GM18505 (cell line): ENCODE measurements around the gene SCGB1D4.
A peak's percentile ranks its signal among the peaks of the same experiment; 100 is the strongest.

Experiments
- ATAC-seq: cut with Tn5 transposase; IDR thresholded peaks from one replicate; pipeline ENCODE4 v1.9.1; 2021; ENCODE audit not compliant: unreplicated experiment
- POLR2A ChIP-seq: IDR thresholded peaks from 4 replicates; pipeline ENCODE4 v1.6.1; 2011; ENCODE audit warnings: borderline replicate concordance; ENCODE audit not compliant: insufficient read depth, insufficient read length; ENCODE audit errors: extremely low read depth

The SCGB1D4 gene

GRCh38 chr11:62324731-62325556, 26.1 kb upstream of the SCGB1D4 start:
- TF ChIP-seq POLR2A: no peak
- peak; percentile 55 for ATAC-seq

GRCh38 chr11:62322524-62322923, 23.6 kb upstream of the SCGB1D4 start:
- no peak for TF ChIP-seq POLR2A
- ATAC-seq: no peak

- TF ChIP-seq POLR2A: no peak
- ATAC-seq: no peak
Measured at GRCh38 chr11:62315431-62315830, 16.6 kb upstream of the SCGB1D4 start.

- ATAC-seq: no peak
- TF ChIP-seq POLR2A: no peak
Measured at GRCh38 chr11:62309991-62310390, 11.1 kb upstream of the SCGB1D4 start.

- no peak for ATAC-seq
- no peak for TF ChIP-seq POLR2A
Measured at GRCh38 chr11:62307950-62308349, 9.1 kb upstream of the SCGB1D4 start.

- TF ChIP-seq POLR2A: no peak
- ATAC-seq: no peak
Measured at GRCh38 chr11:62306227-62306626, 7.4 kb upstream of the SCGB1D4 start.

GRCh38 chr11:62295504-62295903, 3.4 kb downstream of the SCGB1D4 start:
- TF ChIP-seq POLR2A: no peak
- ATAC-seq: no peak

- no peak for TF ChIP-seq POLR2A
Measured at GRCh38 chr11:62280452-62280851, 18.4 kb downstream of the SCGB1D4 start.

GRCh38 chr11:62273789-62274275, 25.0 kb downstream of the SCGB1D4 start:
- TF ChIP-seq POLR2A: no peak
- no peak for ATAC-seq

More at GRCh38 chr11:62280452-62280851, 18.4 kb downstream of the SCGB1D4 start:
- no peak for ATAC-seq

GRCh38 chr11:62273284-62273683, 25.6 kb downstream of the SCGB1D4 start:
- ATAC-seq: no peak

GRCh38 chr11:62269654-62270278, 29.1 kb downstream of the SCGB1D4 start, which contains the start of gene SCGB2A2:
Gene SCGB2A2 (plus strand): TSS chr11:62270158. CDS start chr11:62270217, 59 bp downstream.
- no peak for TF ChIP-seq POLR2A
- no peak for ATAC-seq

More at GRCh38 chr11:62273284-62273683, 25.6 kb downstream of the SCGB1D4 start:
- TF ChIP-seq POLR2A: no peak

GRCh38 chr11:62267576-62267975, 31.3 kb downstream of the SCGB1D4 start:
- no peak for ATAC-seq
- TF ChIP-seq POLR2A: no peak

GRCh38 chr11:62267050-62267449, 31.8 kb downstream of the SCGB1D4 start:
- ATAC-seq: no peak
- TF ChIP-seq POLR2A: no peak

- no peak for ATAC-seq
- TF ChIP-seq POLR2A: no peak
Measured at GRCh38 chr11:62266558-62266957, 32.3 kb downstream of the SCGB1D4 start.
